Heart right ventricle (tissue), 16 donors: ENCODE results near the gene EFTUD2. TPM values are rescaled to one million over a fixed set of nuclear protein-coding genes. Genes with fewer than 3 reads are reported as not detected.

Experiments used
- ATAC-seq, 8 donors: fragments of 200-7000 bp; cut with Tn5 transposase; one replicate each; pipeline ENCODE4 v1.9.1; 2020; ENCODE audit warnings: mild to moderate bottlenecking in 8 of 8, moderate library complexity in 8 of 8, moderate number of reproducible peaks in 1 of 8
- DNase-seq, 2 donors: peaks; one replicate each; pipeline ENCODE4 v3.0.0-alpha.2; 2020
- H3K27ac ChIP-seq, 10 donors: fragments of 200-600 bp; sonication (generic) in 2 of 10; one replicate each; pipeline versions ENCODE4 v1.5.0 to v1.8.0; 2020 to 2022; ENCODE audit warnings: mild to moderate bottlenecking in 3 of 10
- H3K27me3 ChIP-seq, 7 donors: fragments of 200-600 bp; one replicate each; pipeline ENCODE4 v1.8.0; 2021 to 2022; ENCODE audit warnings: mild to moderate bottlenecking in 2 of 7
- H3K36me3 ChIP-seq, 9 donors: fragments of 200-600 bp; sonication (generic) in 1 of 9; one replicate each; pipeline versions ENCODE4 v1.5.0 to v1.8.0; 2020 to 2022; ENCODE audit warnings: mild to moderate bottlenecking in 2 of 9
- H3K4me1 ChIP-seq, 9 donors: fragments of 200-600 bp; sonication (generic) in 1 of 9; one replicate each; pipeline versions ENCODE4 v1.5.0 to v1.8.0; 2020 to 2022; ENCODE audit warnings: mild to moderate bottlenecking in 4 of 9
- H3K4me3 ChIP-seq, 10 donors: fragments of 200-600 bp; sonication (generic) in 2 of 10; one replicate each; pipeline versions ENCODE4 v1.5.0 to v1.8.0; 2020 to 2022; ENCODE audit warnings: mild to moderate bottlenecking in 7 of 10, moderate library complexity in 2 of 10
- H3K9me3 ChIP-seq, 11 donors: fragments of 200-600 bp in 10 of 11; sonication (generic) in 2 of 11; one replicate each; pipeline versions ENCODE4 v1.5.0 to v1.8.0; 2013 to 2022; ENCODE audit warnings: mild to moderate bottlenecking in 2 of 11, control low read depth in 1 of 11, moderate library complexity in 1 of 11
- WGBS, 2 donors: extraction: QIAGEN DNeasy Blood & Tissue Kit; methylation state at CpG; one replicate each; pipeline ENCODE4 v1.1.7; 2013; ENCODE audit warnings: inconsistent platforms in 1 of 2; 5-methylcytosine and 5-hydroxymethylcytosine counted together
- intact Hi-C, 10 donors: fragments of 100-400 bp; cut with DNase I; formaldehyde crosslinking; loops; one replicate each; pipeline versions ENCODE4 v1.11.1 to v1.14.2; 2022
- polyA plus RNA-seq, 2 donors: library from polyadenylated mRNA; stranded (reverse); fragments of 200-250 nt; gene quantifications; one replicate each; pipeline ENCODE4 v1.2.3, GENCODE V29; 2013
- total RNA-seq, 10 donors: library from RNA; stranded (reverse); fragmentation: NEBNext Ultra II Directional in 3 of 10; extraction: Animal tissue kit (Norgen Biotek cat#: 25700) in 3 of 10; gene quantifications; one replicate each; pipeline versions ENCODE4 v1.2.1 to v1.2.4, GENCODE V29; 2021 to 2023
- TF ChIP-seq, protein P1 (sequence below), 9 donors: fragments of 200-600 bp; sonication (generic) in 2 of 9; IDR thresholded peaks; one replicate each; pipeline versions ENCODE4 v1.5.0 to v1.8.0; 2021 to 2022; ENCODE audit warnings: antibody characterized with exemption in 9 of 9, mild to moderate bottlenecking in 5 of 9, moderate library complexity in 1 of 9
- donor health status: Arrhythmogenic right ventricular cardiomyopathy.
- donor health status: ischemic (EF 13 %, LVEDD 7.1; RV severe dilation, severe dysfunction).
- donor health status: healthy with polysubstance abuse.
- donor health status: DM: no; HTN: yes; CAD: no.
- donor health status: DM: no; HTN: no; CAD: no.
- donor health status: ischemic (EF 25% LVEDD 6.9; RV normal size, moderate dysfunction).
- donor health status: ischemic (EF 25% LVEDD 5.7; RV mildly dilated, moderate dysfunction).
- donor health status: healthy.
- donor health status: DM: yes; HTN: yes; CAD: no.
- donor health status: Ischemic cardiomyopathy.
- donor health status: ischemic (EF 35%, LVEDD 5.7; RV mildly dilated, moderate dysfunction).
- donor health status: nonischemic (EF 11% LVEDD 7.7; RV severe dilation, severe dysfunction).
- donor health status: DM: yes; HTN: yes; CAD: no.
- donor health status: PGD.
- donor health status: ischemic (EF 29% LVEDD 5.4; RV normal size, mild dysfunction).
- donor health status: nonischemic (EF 23%, LVEDD 6.1; RV moderate dilation, normal function).

EFTUD2 gene
- total and polyA plus RNA-seq, 12 donors = 21.6 to 78.2 (median 61.5) TPM

DNA sequence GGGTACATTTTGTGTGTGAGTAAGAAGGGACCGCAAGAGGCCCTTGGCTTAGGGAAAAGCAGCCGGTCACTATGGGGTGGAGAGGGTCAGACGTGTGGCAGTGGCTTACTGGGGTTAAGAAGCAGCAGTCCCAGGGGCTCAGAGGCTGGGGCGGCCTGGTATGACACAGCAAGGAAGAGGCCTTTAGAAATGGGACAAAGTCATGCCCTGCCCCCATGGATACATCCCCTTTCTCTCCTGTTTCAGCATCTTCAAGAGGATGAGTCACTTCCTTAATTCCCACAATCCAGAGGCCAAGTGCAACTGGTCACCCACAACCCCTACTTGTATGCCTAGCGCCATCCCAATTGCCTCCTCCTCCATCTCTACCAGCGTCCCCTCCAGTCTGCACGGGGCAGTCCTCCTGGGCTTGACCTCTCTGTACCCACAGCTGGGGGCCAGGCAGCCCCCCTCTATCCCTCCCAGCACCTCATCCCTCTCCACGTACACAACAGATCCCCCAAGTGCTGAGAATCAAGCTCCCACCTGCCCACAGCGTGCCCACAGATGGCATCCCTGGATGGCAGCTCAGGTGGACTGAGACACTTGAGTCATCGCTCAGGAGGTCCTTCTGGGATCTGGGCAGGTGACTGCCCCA is 6.9 kb upstream of the EFTUD2 start:
- peak overlapping the region in 1 of 10 donors; percentile 61 for H3K27ac ChIP-seq
- no peak for DNase-seq
- WGBS, 2 donors = 80 to 83% methylated on average over 10 of the region's 10 CpGs
- H3K4me1 ChIP-seq = peaks cover 0 to 34% (median 2%) of the 10 kb centered on the region in 9 donors
- intact Hi-C loops = no loop called here
- no peak overlapping the region for H3K4me3 ChIP-seq
- TF ChIP-seq, protein P1, sequence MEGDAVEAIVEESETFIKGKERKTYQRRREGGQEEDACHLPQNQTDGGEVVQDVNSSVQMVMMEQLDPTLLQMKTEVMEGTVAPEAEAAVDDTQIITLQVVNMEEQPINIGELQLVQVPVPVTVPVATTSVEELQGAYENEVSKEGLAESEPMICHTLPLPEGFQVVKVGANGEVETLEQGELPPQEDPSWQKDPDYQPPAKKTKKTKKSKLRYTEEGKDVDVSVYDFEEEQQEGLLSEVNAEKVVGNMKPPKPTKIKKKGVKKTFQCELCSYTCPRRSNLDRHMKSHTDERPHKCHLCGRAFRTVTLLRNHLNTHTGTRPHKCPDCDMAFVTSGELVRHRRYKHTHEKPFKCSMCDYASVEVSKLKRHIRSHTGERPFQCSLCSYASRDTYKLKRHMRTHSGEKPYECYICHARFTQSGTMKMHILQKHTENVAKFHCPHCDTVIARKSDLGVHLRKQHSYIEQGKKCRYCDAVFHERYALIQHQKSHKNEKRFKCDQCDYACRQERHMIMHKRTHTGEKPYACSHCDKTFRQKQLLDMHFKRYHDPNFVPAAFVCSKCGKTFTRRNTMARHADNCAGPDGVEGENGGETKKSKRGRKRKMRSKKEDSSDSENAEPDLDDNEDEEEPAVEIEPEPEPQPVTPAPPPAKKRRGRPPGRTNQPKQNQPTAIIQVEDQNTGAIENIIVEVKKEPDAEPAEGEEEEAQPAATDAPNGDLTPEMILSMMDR (IDR thresholded peaks at IDR 0.05) = no peak
- H3K9me3 ChIP-seq = no peaks in the 10 kb centered on the region
- H3K27me3 ChIP-seq = peaks cover 0 to 12% (median 3%) of the 10 kb centered on the region in 7 donors
- peak in 1 of 8 donors; percentile 37 for ATAC-seq
- no peaks in the 10 kb centered on the region for H3K36me3 ChIP-seq

DNA sequence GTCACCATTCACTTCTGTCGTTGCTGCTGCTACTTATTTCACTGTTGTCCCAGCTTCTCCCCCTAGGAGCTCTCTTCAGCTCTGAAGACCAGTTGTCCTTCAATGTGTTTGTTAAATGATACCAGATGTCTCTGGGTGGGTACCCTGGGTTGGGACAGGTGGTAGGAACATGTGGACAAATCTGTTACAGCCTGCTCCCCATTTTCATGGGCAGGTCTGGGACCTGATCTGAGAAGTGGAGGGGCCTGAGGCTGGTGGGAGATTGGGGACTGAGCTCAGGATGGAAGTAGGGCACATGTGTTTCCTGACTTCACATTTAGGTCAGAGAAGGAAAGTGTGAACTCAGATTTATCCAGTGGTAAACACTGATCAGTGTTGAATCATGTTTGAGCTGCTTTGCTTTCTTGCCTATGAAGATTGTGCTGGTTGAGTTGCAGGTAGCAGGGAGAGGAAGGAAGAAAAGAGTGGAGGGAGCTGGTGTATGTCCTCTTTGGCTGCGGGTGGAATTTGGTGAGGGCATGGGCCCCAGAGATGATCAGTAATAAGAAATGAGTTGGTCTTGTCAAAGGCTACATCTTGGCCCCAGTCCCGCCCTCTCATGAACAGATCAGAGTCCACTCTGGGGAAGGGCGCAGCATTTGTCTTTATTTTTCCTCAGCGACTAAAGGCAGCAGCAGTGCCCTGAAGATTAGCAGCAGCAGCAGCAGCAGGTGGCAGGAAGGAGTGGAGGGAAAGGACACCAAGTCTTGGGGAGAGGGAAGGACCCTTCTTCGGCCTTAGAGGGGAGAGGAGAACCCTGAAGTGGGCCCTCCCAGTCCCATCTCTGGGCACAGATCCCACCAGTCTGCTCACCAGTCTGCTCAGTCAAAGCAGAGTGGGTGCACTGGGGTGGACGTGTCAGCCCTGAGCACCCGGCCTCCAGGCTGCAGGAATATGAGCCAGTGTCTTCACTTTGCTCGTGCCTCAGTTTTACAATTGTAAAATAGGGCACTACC is 6.1 kb upstream of the EFTUD2 start:
- H3K4me3 ChIP-seq = no peak overlapping the region
- ATAC-seq = no peak
- no peak for DNase-seq

DNA sequence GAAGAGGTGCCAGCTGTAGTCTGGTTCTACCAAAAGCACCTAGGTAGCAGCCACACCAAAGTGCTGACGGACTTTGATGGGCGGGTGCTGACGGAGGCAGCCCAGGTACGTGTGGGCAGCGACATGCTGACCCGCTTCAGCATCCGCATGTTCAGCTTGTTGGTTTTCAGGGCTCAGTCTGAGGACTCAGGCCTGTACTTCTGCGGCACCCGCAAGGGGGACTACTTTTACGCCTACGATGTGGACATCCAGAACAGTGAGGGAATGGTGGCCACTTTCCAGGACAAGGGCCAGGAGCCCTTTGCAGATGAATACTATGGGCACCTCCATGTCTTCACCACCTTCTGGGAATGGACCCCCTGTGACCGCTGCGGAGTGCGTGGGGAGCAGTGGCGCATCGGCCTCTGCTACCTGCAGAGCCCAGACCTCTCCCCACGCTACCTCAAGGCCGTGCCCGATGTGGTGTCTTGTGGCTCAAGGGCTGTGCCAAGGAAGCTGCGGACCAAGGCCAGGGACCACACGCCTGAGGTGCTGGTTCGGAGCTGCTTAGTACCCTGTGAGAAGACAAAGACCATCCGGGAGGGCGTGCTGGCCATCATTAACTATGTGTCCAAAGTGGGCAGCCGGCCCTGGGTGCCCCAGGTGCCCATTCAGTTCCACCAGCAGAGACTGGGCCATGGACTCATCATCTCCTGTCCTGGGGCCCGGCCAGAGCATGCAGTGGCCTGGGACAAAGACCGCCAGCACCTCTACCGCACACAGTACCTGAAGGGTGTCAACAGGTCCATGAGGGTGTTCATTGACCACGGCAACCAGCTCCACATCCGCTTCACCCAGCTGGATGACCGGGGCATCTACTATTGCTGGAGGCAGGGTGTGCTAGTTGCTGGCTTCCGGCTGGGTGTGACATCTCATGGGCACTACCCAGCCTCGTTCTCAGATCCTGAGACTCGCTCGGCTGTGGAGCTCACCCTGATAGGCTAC is 5.0 kb upstream of the EFTUD2 start:
- 95 to 97% methylated on average over 35 of the region's 35 CpGs for WGBS, 2 donors

More for the DNA sequence above, 6.1 kb upstream of the EFTUD2 start:
- Histone ChIP-seq H3K27me3 (peaks cover 0 to 6% (median 0%) of the 10 kb centered on the region in 7 donors), H3K27ac (peak overlapping the region in 1 of 10 donors; percentile 61), H3K9me3 (no peaks in the 10 kb centered on the region), H3K4me1 (peaks cover 0 to 39% (median under 1%) of the 10 kb centered on the region in 9 donors), H3K36me3 (no peaks in the 10 kb centered on the region)
- intact Hi-C loops = no loop called here
- 84 to 89% methylated on average over 9 of the region's 9 CpGs for WGBS, 2 donors
- TF ChIP-seq, protein P1 (IDR thresholded peaks at IDR 0.05) = no peak

More for the DNA sequence above, 5.0 kb upstream of the EFTUD2 start:
- intact Hi-C loops = loop anchor here in 1 of 10 donors (5.0 kb wide), 1 partner anchor 118 kb away; no protein-coding TSS in a partner anchor
- TF ChIP-seq, protein P1 (IDR thresholded peaks at IDR 0.05) = no peak
- Histone ChIP-seq H3K27me3 (no peaks in the 10 kb centered on the region), H3K9me3 (no peaks in the 10 kb centered on the region), H3K4me1 (peaks cover 0 to 48% (median 7%) of the 10 kb centered on the region in 9 donors), H3K27ac (no peak overlapping the region), H3K4me3 (no peak overlapping the region), H3K36me3 (no peaks in the 10 kb centered on the region)
- ATAC-seq (no peak), DNase-seq (no peak)
